Activated CD4-positive, alpha-beta T cell treated with anti-CD3 and anti-CD28 coated beads for 36 hours (primary cell): ENCODE results near the gene EEFSEC. TPM values are rescaled to one million over a fixed set of nuclear protein-coding genes. Genes with fewer than 3 reads are reported as not detected.
A peak's percentile ranks its signal among the peaks of the same experiment; 100 is the strongest.

Experiments used
- ATAC-seq: fragments of 200-7000 bp; cut with Tn5 transposase; one replicate; pipeline ENCODE4 v1.10.0; 2021; ENCODE audit warnings: mild to moderate bottlenecking, moderate library complexity
- CTCF ChIA-PET: fragments of 350-600 bp; sonication (Branson Sonifier 250); formaldehyde crosslinking; loops from one replicate; lab custom pipeline; 2021; ENCODE audit warnings: antibody characterized with exemption; lab: Charles Lee
- POLR2A ChIA-PET: fragments of 350-600 bp; sonication (Branson Sonifier 250); formaldehyde crosslinking; loops from one replicate; lab custom pipeline; 2021; ENCODE audit warnings: antibody characterized with exemption, inconsistent platforms; lab: Charles Lee
- DNase-seq: peaks from one replicate; pipeline ENCODE4 v3.0.0-alpha.2; 2020
- H3K27ac Mint-ChIP-seq: one replicate; pipeline ENCODE4 v1.8.0; 2021; ENCODE audit warnings: mixed read lengths
- H3K27me3 Mint-ChIP-seq: one replicate; pipeline ENCODE4 v1.8.0; 2021; ENCODE audit warnings: mixed read lengths
- H3K36me3 Mint-ChIP-seq: one replicate; pipeline ENCODE4 v1.8.0; 2021; ENCODE audit warnings: low read depth, mixed read lengths
- H3K4me1 Mint-ChIP-seq: one replicate; pipeline ENCODE4 v1.8.0; 2021; ENCODE audit warnings: mixed read lengths
- H3K4me3 Mint-ChIP-seq: one replicate; pipeline ENCODE4 v1.8.0; 2021; ENCODE audit warnings: mild to moderate bottlenecking, moderate library complexity, mixed read lengths
- H3K9me3 Mint-ChIP-seq: one replicate; pipeline ENCODE4 v1.8.0; 2021; ENCODE audit warnings: low read depth, mixed read lengths
- intact Hi-C, 2 experiments: fragments of 100-400 bp; cut with DNase I in 1 of 2; cut with micrococcal nuclease in 1 of 2; formaldehyde crosslinking; loops; one replicate each; pipeline versions ENCODE4 v1.14.2 to v1.15.1; 2022 to 2024; cut with DNase I, micrococcal nuclease
- total RNA-seq, 2 experiments: library from RNA; stranded (reverse); gene quantifications; one replicate each; pipeline ENCODE4 v1.2.3, GENCODE V29; 2021

The EEFSEC gene
- total RNA-seq, 2 experiments from 2014 or later = 19.6 to 20.7 TPM

DNA sequence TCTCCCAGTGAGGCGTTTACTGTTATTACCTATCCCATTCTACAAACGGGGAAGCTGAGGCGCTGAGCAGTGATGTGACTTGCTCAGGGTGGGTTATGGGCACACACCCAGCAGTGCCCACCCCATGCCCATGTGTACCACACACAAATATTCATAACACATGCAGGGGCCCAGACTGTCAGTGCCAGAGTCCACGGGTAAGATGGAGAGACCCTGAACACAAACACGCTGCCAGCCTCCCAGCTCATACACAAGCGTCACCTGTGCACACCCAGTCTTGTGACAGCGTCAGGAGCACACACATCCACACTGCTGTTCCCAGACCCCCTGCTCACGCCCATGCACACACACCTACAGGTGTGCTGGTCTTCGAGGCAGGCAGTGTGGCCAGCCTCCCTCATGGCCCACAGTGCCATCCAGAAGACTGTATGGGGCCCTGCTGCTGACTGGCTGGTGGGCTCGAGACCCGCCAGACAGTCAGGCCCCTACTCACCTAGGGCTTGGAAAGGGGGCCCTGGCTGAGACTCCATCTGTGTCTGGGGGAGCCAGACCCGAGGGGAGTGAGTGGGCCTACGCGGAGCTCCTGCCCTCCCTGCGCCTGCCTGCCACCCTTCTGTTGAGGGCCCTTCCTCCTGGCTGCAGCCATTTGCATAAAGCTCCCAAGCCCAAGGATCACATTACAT lies 274.0 kb downstream of the EEFSEC start:
- Mint-ChIP-seq H3K4me3 (no peak overlapping the region), H3K27me3 (peaks cover 27% of the 10 kb centered on the region), H3K4me1 (peaks cover 7% of the 10 kb centered on the region), H3K9me3 (no peaks in the 10 kb centered on the region), H3K36me3 (no peaks in the 10 kb centered on the region), H3K27ac (no peak overlapping the region)
- ATAC-seq (no peak), DNase-seq (no peak)
- intact Hi-C loops = loop anchor here (2.0 to 5.0 kb wide), 3 partner anchors 63 to 350 kb away; no protein-coding TSS in a partner anchor
- CTCF ChIA-PET = interaction anchor here (0.5 to 5.1 kb wide), 13 partner anchors 21 to 180 kb away, joined by 3 to 26 read pairs (median 4); partner anchors contain the start of gene GATA2
- POLR2A ChIA-PET = no interaction called here

DNA sequence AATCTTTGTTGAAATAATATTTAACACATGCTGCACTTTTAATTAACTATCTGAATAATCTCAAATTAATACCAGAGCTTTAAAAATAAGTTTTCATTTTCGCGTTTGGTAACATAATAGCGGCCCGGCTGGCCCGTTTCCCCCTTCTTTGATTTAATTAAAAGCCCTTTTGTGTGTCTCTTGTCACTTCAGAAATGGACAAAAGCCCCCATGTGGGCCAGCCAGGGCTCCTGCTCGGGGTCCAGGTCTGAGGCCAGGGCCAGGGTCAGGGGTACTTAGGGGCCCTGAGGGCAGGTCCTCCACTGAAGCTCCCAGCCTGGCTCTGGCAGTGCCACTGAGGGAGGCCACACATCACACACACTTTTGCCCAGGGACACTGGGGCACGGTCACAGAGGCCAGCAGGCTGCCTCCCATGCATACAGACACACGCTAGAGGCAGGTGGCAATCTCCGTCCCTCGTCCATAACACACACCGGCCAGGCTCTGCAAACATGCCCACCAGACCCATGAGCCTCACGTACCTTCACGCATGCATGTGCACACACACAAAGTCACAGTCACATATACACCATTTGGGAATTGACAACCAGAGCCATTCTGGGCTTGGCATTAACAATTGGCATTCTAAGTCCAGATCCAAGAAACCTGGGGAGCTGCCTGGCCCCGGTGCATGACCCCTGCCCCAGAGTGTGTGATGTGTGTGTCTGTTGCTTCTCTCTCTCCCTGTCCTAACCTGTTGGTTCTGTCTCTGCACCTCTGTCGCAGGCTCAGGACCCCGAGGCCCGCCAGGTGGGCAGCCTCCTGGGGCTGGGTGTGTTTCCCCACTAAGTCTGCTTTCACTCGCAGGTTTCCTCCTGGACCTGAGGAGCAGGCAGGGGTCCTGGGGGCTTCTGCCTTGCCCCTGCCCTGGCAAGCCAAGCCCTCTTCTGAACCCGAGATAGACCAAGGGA lies 274.9 kb downstream of the EEFSEC start:
- intact Hi-C loops = loop anchor here (2.0 to 5.0 kb wide), 3 partner anchors 63 to 351 kb away; no protein-coding TSS in a partner anchor
- H3K27me3 Mint-ChIP-seq = peaks cover 29% of the 10 kb centered on the region
- peaks cover 7% of the 10 kb centered on the region for H3K4me1 Mint-ChIP-seq
- H3K27ac Mint-ChIP-seq = no peak overlapping the region
- no peak overlapping the region for H3K4me3 Mint-ChIP-seq
- DNase-seq = no peak
- no peaks in the 10 kb centered on the region for H3K36me3 Mint-ChIP-seq
- CTCF ChIA-PET = interaction anchor here (0.6 to 5.1 kb wide), 10 partner anchors 20 to 179 kb away, joined by 3 to 26 read pairs (median 4); partner anchors contain the start of gene GATA2
- no peak for ATAC-seq
- POLR2A ChIA-PET = no interaction called here
- H3K9me3 Mint-ChIP-seq = no peaks in the 10 kb centered on the region

DNA sequence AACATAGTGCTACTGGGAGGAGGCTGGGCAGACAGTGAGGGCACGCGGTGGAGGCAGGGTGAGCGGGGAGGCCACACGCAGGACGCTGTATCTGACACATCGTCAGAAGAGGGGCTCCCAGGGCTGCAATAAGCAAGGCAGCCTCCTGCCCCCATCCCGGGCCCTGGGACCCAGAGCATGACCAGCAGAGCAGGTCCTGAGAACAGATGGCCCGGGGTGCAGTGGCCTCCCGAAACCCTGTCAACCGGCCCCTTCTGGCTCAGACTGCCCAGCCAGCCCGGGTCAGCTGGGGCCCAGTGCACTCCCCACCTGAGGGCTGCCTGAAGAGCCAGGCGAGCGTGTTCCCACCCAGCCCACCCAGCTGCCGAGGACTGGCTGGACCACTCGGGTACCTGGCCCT lies 276.0 kb downstream of the EEFSEC start:
- POLR2A ChIA-PET = interaction anchor here (0.5 kb wide), 1 partner anchor 188 kb away, joined by 3 read pairs; no protein-coding TSS in a partner anchor
- Mint-ChIP-seq H3K27me3 (peaks cover 37% of the 10 kb centered on the region), H3K4me3 (no peak overlapping the region), H3K4me1 (peaks cover 7% of the 10 kb centered on the region), H3K27ac (no peak overlapping the region), H3K9me3 (no peaks in the 10 kb centered on the region), H3K36me3 (no peaks in the 10 kb centered on the region)
- ATAC-seq = no peak
- intact Hi-C loops = loop anchor here in 1 of 2 experiments (5.0 kb wide), 2 partner anchors 332 to 352 kb away; no protein-coding TSS in a partner anchor
- CTCF ChIA-PET = interaction anchor here (5.1 kb wide), 1 partner anchor 178 kb away, joined by 26 read pairs; no protein-coding TSS in a partner anchor
- DNase-seq = no peak

DNA sequence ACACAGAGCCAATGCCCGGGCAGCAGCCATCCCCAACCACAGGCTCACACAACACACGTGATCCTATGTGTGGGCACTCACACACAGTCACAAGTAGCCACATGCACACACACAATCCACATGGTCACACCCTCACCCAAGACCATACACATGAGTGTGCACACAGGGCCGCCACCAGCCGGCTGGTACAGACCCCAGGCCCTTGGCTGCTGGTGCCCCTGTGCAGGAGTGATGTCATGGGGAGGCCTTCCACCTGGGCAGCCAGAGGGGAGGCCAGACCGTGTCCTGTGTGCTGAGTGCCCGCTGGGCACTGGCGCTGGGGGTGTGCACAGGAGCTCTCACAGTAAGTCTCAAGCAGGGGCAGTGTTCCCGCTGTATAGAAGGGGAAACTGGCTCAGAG lies 276.5 kb downstream of the EEFSEC start:
- DNase-seq (no peak), ATAC-seq (no peak)
- Mint-ChIP-seq H3K4me3 (no peak overlapping the region), H3K4me1 (peaks cover 7% of the 10 kb centered on the region), H3K9me3 (no peaks in the 10 kb centered on the region), H3K27ac (no peak overlapping the region), H3K27me3 (peaks cover 37% of the 10 kb centered on the region), H3K36me3 (no peaks in the 10 kb centered on the region)
- ChIA-PET CTCF (interaction anchor here (0.6 to 1.0 kb wide), 2 partner anchors 62 to 826 kb away, joined by 3 read pairs; no protein-coding TSS in a partner anchor), POLR2A (interaction anchor here (0.5 kb wide), 1 partner anchor 188 kb away, joined by 3 read pairs; no protein-coding TSS in a partner anchor)
- intact Hi-C loops = loop anchor here in 1 of 2 experiments (5.0 kb wide), 2 partner anchors 332 to 352 kb away; no protein-coding TSS in a partner anchor

DNA sequence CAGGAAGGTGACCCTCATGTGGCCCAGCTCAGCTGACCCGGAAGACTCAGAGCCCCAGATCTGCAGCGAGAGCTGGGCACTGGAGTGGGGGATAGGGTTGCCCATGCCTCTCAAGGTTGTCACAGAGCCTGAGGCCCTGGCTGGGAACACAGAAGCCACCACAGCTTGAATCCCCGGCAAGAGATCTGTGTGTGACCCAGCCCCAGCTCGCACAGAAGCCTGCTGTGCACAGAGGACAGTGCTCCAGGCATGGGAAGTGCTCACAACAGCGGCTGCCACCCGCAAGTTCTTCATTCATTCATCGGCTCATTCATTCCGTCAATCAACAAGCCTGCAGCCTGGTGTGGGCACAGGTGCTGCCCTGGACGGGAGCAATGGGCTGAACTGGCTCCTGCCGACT lies 277.0 kb downstream of the EEFSEC start:
- Mint-ChIP-seq H3K4me1 (peaks cover 7% of the 10 kb centered on the region), H3K36me3 (no peaks in the 10 kb centered on the region), H3K27ac (no peak overlapping the region), H3K4me3 (no peak overlapping the region), H3K27me3 (peaks cover 37% of the 10 kb centered on the region), H3K9me3 (no peaks in the 10 kb centered on the region)
- ChIA-PET CTCF (interaction anchor here (0.6 to 1.1 kb wide), 3 partner anchors 61 to 825 kb away, joined by 3 to 5 read pairs (median 3); no protein-coding TSS in a partner anchor), POLR2A (no interaction called here)
- intact Hi-C loops = no loop called here
- ATAC-seq = no peak
- DNase-seq = no peak

DNA sequence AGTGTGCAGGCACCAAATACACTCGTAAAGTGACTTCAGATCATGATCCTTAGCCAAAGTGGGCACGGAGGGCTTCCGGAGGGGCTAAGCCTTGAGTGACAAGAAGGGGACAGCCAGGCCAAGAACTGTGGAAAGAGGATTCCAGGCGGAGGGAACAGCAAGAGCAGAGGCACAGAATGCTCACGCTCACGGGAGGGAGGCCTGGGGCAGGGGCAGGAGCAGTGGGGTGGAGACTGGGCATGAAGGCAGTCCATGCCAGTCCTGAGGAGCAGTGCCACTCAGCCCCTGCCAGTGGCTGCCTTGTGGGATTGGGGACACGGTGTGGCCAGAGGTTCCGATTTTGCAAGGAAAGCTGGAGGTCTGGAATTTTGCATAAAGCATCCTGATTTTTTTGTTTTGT lies 277.4 kb downstream of the EEFSEC start:
- CTCF ChIA-PET = interaction anchor here (1.0 to 1.1 kb wide), 2 partner anchors 61 to 336 kb away, joined by 3 to 5 read pairs; no protein-coding TSS in a partner anchor
- intact Hi-C loops = no loop called here
- Mint-ChIP-seq H3K4me3 (no peak overlapping the region), H3K27me3 (peaks cover 37% of the 10 kb centered on the region), H3K36me3 (no peaks in the 10 kb centered on the region), H3K27ac (no peak overlapping the region), H3K4me1 (peaks cover 7% of the 10 kb centered on the region), H3K9me3 (no peaks in the 10 kb centered on the region)
- ATAC-seq (no peak), DNase-seq (no peak)
- POLR2A ChIA-PET = no interaction called here

DNA sequence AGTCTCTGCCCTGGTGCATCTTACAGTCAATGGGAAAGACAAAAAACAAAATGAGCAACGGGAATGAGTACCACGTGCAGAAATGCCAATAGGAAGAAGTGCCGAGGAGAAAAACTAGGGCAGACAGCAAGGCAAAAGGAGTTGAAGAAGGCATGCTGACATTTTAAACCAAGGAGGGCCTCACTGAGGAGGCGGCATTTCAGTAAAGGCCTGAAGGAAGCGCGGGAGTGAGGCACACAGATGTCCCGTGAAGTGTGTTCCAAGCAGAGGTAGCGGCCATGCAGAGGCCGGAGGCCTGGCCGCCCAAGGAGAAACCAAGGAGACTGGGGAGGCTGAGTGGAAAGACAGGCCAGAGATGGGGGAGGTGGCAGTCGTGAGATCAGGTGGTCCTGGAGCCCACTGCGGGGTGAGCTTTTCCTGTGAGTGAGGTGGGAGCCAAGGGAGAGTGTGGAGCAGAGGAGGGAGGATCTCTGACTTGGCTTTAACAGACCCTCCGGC lies 278.6 kb downstream of the EEFSEC start:
- no peaks in the 10 kb centered on the region for H3K9me3 Mint-ChIP-seq
- no peak overlapping the region for H3K27ac Mint-ChIP-seq
- H3K4me3 Mint-ChIP-seq = no peak overlapping the region
- intact Hi-C loops = no loop called here
- no peak for DNase-seq
- ChIA-PET CTCF (no interaction called here), POLR2A (no interaction called here)
- ATAC-seq = no peak
- peaks cover 43% of the 10 kb centered on the region for H3K27me3 Mint-ChIP-seq
- no peaks in the 10 kb centered on the region for H3K36me3 Mint-ChIP-seq
- peaks cover 7% of the 10 kb centered on the region for H3K4me1 Mint-ChIP-seq

DNA sequence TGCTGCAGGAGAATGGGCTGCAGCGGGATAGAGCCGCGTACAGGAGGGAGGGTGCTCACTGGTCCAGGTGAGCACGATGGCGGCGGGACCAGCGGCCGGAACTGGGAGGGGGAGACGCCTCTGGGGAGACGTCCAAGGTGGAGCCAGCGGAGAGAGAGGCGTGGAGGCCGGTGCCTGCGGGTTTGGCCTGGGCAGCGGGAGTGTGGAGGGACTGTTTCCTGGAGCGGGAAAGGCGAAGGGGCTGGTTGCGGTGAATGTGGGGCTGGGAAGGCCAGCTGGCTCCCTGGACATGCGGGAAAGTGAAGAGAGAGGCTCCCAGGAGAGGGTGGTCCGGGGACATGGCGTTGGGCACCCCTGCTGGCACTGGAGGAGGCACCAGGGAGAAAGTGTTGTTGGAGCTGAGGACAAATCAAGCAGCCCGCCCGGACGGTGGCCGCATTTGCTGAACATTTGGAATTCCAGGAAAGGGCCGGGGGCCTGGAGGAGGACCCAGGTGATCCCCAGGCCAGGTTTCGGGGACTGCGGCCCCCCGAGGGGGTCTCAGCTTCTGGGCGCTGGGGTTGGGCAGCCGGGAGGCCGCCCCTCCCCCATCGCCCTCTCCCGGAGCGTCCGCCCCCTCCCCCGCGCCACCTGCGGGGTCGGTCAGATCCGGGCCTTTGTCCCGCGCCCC lies 279.2 kb downstream of the EEFSEC start:
- POLR2A ChIA-PET = no interaction called here
- H3K4me1 Mint-ChIP-seq = peaks cover 7% of the 10 kb centered on the region

DNA sequence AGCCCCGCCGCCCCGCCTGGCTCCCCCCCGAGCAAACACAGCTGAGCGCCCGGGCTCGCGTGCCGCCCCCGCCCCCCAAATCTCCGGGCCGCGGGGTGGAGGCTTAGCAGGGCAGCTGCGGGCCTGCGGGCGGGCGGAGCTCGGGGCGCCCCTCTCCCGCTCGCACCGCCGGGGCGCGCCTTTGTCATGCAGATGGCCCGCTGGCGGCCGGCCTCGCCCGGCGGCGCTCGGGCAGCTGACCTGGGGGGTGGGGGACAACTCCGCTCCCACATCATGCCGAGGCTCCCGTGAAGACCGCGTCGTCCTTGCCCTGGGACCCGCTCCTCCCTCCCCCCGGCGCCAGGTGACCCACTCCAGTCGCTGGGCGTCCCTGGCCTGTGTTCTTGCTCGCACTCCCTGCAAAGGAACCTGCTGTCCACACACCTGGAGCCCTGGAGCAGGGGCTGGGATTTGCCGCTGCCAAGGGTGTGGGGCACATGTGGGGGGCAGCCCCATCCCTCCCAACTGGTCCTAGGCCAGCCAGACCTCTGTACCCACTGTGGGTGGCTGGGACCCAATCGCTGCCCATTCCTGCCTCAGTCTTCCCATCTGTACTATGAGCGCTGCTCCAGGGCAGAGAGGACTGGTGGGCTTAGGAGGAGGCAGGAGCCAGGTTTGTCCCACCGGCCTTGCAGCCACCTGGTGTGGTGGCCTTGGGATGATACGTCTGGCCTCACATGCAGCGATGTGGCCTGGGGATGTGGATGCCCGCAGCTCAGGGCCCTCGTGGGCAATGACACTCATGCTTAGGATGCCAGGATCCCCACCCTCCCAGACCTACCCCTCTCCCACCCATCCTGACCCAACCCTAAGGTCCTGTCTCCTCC lies 279.9 kb downstream of the EEFSEC start:
- DNase-seq = peak; percentile 18
- intact Hi-C loops = no loop called here
- Mint-ChIP-seq H3K36me3 (no peaks in the 10 kb centered on the region), H3K27me3 (peaks cover 39% of the 10 kb centered on the region), H3K4me3 (no peak overlapping the region), H3K4me1 (peaks cover 7% of the 10 kb centered on the region), H3K27ac (no peak overlapping the region), H3K9me3 (no peaks in the 10 kb centered on the region)
- CTCF ChIA-PET = interaction anchor here (1.5 kb wide), 1 partner anchor 57 kb away, joined by 7 read pairs; no protein-coding TSS in a partner anchor
- POLR2A ChIA-PET = no interaction called here
- no peak for ATAC-seq

More for the DNA sequence above, 279.2 kb downstream of the EEFSEC start:
- Mint-ChIP-seq H3K36me3 (no peaks in the 10 kb centered on the region), H3K9me3 (no peaks in the 10 kb centered on the region), H3K4me3 (no peak overlapping the region), H3K27ac (no peak overlapping the region), H3K27me3 (peaks cover 39% of the 10 kb centered on the region)
- intact Hi-C loops = no loop called here
- CTCF ChIA-PET = no interaction called here
- DNase-seq (no peak), ATAC-seq (no peak)

DNA sequence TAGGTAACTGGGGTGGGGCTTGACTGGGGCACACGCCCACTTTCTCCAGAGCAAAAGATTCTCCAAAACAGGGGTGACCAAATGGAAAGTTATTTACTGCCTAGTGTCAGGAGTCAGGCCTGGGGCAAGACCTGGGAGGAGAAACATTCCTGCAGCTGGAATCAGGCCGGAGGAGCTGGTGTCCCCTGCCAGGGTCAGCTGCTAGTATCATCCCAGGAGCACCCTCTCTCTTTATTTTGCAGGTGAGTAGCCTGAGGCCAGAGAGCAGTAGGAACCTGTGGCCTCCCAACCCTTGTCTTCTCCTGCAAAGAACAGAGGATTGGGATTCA lies 280.5 kb downstream of the EEFSEC start:
- Mint-ChIP-seq H3K36me3 (no peaks in the 10 kb centered on the region), H3K27ac (no peak overlapping the region), H3K27me3 (peaks cover 39% of the 10 kb centered on the region), H3K4me1 (peaks cover 7% of the 10 kb centered on the region), H3K9me3 (no peaks in the 10 kb centered on the region), H3K4me3 (no peak overlapping the region)
- no peak for DNase-seq
- ChIA-PET POLR2A (no interaction called here), CTCF (interaction anchor here (1.0 to 1.5 kb wide), 2 partner anchors 51 to 56 kb away, joined by 4 to 7 read pairs; no protein-coding TSS in a partner anchor)
- intact Hi-C loops = no loop called here
- no peak for ATAC-seq
